GM21515 (cell line): Measurements from ENCODE around the gene CAMTA1.
"Not testable (repeated sequence)": the region's sequence is repeated elsewhere in the genome, so short reads cannot be mapped to it uniquely, and the experiment has no call there.

Experiments
- ATAC-seq: cut with Tn5 transposase; IDR thresholded peaks from one replicate; pipeline ENCODE4 v1.9.1; 2021; ENCODE audit not compliant: unreplicated experiment

CAMTA1 gene

GRCh38 chr1:7689307-7689706 is 904.1 kb downstream of the CAMTA1 start:
- ATAC-seq: not testable (repeated sequence)

GRCh38 chr1:7690076-7690475 is 904.8 kb downstream of the CAMTA1 start:
- ATAC-seq: no peak

- no peak for ATAC-seq
Observed at GRCh38 chr1:7690496-7691182, 905.4 kb downstream of the CAMTA1 start.

GRCh38 chr1:7691576-7691975 is 906.3 kb downstream of the CAMTA1 start:
- ATAC-seq: no peak

DNA sequence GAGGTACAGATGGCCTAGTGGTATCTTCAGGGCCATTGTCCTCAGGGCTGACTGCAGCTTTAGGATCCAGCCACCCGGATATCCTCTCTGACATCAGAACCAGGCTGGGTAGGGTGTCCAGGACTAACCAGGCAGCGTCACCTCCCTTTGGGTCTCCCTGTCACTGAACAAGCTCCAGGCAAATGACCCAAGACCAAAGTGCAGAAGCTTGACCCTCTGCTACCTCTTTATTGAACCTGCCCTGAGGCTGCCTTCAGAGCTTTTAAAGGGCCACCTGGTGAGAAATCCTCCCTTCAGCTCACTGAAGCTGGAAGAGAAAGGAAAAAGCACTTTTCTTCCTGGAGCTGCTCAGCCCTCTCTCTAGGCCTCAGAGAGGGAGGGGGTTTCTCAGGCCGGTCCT is 906.8 kb downstream of the CAMTA1 start:
- no peak for ATAC-seq

DNA sequence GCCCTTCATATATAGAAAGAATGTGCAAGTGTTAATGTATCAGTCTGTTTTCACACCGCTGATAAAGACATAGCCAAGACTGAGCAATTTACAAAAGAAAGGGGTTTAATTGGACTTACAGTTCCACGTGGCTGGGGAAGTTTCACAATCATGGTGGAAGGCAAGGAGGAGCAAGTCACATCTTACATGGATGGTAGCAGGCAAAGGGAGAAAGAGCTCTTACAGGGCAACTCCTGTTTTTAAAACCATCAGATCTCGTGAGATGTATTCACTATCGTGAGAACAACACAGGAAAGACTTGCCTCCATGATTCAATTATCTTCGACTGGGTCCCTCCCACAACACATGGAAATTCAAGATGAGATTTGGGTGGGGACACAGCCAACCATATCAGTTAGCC is 907.8 kb downstream of the CAMTA1 start:
- ATAC-seq: not testable (repeated sequence)

- ATAC-seq: no peak
Observed at GRCh38 chr1:7693662-7694061, 908.4 kb downstream of the CAMTA1 start.

- ATAC-seq: no peak
Observed at GRCh38 chr1:7694600-7695496, 909.6 kb downstream of the CAMTA1 start.

DNA sequence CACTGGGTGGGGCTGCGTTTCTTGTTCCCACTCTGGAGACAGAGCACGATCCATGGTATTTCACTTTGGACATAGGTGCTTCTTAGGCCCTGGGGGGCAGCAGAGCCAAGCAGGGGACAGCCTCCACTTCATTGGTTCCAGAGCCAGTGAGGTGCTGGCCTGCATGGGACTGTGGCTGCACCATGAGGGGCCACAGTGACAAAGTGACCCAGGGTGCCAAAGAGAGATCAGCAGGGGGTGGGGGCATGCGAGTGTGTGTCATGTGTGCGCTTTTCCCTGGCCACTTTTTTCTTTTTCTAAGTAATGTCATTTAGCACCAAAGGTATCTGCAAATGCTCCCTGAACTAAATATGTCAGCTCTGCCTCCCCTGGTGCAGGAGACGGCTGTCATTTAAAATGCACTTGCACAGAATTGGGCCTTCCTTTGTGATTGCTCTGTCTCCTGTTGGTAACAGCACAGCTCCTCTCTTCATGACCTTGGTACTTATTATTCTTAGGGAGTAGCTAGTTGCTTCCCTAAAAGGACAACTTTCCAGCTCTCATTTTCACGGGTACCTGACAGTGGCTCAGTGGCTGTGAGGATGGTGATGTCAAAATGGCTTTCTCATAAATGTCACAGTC is 910.4 kb downstream of the CAMTA1 start:
- ATAC-seq: no peak

DNA sequence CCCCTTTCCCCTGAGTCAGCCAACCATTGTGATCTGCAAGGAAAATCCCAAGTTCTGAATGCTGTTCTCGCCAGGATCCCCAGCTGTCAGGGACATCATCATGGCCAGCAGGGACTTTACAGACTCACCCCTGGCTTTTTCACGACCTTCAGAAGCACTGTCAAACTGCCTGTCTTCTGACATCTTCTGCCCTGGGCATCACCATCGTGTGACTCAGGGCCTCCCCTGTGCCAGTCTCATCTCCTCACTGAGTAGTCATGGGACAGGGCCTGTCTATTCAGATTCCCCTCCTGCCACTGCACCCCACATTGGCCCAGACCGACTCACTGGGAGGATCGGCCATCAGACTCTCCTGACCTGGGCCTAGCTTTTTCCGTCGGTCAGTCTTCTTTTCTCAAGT is 913.4 kb downstream of the CAMTA1 start:
- ATAC-seq: no peak

- no peak for ATAC-seq
Observed at GRCh38 chr1:7702365-7702764, 917.1 kb downstream of the CAMTA1 start.

- no peak for ATAC-seq
Observed at GRCh38 chr1:7703321-7704213, 918.3 kb downstream of the CAMTA1 start.

DNA sequence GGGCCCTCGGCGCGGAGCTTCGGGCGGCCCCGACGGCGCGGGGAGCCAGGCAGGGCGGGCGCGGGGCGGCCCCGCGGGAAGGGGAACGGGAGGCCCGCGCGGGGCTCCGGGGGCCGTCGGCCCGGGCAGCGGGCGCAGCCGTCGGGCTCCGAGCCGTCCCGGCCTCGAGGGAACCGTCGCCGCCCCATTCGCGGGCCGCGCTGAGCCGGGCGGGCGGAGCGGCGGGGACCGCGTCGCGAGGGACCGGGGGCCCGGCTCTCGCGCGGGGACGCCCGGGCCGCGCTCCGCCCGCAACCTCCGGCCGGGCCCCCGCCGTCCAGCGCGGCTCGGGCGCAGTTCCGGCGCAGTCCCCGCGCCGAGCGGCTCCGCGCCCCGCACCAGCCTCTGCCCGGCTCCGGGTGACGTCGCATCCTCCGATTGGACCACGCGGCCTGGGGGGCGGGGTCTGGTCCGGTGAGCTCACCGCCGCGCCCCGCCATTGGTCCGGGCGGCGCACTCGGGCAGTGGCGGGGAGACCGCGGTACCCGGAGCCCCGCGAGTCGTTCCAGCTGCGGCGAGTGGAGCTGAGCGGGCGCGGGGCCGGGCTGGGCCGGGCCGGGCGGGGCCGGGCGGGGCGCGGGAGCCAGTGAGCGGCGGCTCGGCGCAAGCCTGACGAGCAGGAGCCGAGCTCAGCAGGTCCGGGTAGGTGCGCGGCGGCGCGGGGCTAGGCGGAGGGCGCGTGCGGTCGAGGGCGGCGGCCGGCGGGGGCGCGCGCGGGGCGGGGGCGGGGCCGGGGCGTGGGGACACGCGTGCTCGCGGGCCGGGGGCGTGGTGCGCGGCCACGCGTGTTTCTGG is 919.2 kb downstream of the CAMTA1 start:
- ATAC-seq: peak; percentile 94

DNA sequence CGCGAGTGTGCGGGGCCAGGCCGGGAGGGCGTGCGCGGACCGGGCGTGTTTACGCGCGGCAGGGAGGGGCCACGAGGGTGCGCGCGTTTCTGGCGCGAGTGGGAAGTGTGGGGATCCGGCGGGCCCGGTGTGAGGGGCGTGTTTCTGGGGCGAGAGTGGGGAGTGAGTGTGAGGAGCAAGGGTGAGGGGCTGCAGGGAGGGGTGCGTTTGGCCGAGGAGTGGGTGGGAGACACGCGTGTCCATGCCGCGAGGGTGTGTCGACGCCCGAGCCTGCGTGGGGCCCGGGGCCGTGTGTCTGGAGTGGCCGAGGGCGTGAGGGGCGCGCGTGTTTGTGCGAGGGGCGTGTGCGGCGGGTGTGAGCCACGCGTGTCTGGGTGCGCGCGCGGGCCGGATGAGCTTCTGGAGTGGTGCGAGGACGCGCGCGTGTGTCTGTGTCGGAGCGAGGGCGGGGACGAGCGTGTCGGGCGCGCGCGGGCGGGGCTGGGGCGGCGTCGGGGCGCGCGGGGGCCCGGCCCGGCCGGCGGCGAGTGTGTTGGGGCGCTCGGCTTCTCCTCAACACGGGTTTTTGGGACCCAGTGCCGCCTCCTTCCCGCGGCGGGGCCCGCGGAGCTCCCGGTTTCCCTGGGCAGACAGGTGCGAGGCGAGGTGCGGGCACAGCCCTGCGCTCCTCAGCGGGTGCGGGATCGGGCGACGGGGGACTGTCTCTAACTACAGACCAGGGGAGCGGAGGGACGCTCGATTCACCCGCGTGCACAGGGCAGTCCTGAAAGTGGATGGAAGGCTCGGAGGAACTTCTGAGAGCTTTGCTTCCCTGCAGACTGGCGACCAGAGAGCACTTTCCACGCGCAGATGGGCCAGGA is 920.0 kb downstream of the CAMTA1 start:
- ATAC-seq: no peak

DNA sequence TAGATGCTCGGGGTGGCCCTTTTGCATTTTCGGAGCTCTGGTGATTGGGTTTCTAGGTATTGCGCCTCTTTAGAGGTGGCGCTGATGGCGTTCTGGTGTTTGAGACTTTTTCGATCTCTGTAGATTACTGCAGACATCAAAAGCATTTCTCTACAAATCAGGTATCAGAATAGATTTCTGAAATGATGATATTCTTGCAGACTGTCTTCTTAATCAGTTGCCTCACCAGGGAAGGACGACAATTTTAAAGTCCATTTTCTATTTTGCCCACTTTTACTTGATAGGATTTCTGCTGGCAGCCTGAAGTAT is 920.6 kb downstream of the CAMTA1 start:
- ATAC-seq: no peak

DNA sequence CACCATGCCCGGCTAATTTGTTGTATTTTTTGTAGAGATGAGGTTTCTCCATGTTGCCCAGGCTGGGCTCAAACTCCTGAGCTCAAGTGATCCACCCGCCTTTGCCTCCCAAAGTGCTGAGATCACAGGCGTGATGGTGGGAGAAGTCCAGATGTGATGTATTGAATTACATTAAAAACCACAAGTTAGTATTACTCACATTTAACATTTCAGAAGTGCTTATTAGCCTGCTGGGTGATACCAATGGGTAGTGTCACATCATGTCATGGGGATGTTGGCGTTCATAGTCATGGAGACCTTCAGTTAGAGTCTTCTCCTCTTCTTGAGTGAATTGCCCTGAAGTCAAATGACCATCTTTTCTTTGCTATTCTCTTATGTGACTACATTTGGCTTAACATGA is 922.3 kb downstream of the CAMTA1 start:
- no peak for ATAC-seq

DNA sequence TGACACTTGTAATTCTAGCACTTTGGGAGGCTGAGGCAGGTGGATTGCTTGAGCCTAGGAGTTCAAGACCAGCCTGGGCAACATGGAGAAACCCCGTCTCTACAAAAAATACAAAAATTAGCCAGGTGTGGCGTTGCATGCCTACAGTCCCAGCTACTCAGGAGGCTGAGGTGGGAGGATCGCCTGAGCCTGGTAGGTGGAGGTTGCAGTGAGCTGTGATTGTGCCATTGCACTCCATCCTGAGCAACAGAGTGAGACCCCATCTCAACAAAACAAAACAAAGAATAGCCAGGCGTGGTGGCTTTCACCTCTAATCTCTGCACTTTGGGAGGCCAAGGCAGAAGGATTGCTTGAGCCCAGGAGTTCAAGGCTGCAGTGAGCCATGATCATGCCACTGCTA is 922.8 kb downstream of the CAMTA1 start:
- not testable (repeated sequence) for ATAC-seq

GRCh38 chr1:7710859-7711258 is 925.6 kb downstream of the CAMTA1 start:
- no peak for ATAC-seq

- ATAC-seq: no peak
Observed at GRCh38 chr1:7712731-7713323, 927.6 kb downstream of the CAMTA1 start.
